Measurements from ENCODE around the gene ASF1B.
A peak's percentile ranks its signal among the peaks of the same experiment; 100 is the strongest.
"Not testable (repeated sequence)": the region's sequence is repeated elsewhere in the genome, so short reads cannot be mapped to it uniquely, and the experiment has no call there.

The ASF1B gene

DNA sequence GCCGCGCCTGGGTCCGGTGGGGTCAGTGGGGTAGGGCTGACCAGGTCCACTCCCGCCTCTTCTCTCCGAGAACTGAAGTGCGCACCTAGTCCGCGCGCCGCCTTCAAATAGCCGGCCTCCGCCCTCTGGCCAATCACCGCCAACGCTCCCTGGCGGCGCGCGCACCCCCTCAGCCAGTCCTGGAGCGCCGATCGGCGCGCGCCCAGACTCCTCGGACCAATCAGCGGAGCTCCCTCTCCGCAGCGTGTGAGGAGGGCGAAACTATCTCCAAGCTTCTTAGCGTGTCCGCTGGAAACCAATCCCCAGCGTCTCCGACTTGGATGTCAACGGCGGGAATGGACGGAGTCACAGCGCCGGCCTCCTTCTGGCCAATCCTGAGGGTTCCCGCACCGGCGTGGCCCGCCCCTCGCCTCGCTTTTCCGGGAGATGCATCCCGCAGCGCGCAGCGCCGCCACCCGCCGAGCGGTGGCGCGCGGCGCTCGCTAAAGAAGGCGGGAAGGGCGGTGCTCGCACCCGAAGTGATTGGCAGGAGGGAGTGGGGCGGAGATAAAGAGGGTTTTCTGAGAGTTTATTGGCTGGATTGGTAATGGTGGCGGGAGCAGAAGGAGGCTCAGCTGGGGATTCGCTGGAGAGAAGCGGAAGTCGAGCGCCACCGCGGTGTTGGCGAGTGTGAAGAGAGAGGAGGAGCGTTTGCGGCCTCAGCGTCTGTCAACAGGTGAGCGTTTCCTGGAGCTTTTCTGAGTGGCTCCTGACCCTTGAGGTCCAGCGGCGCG is at the start of gene ASF1B:
TSS of gene ASF1B (minus strand) at position 81 of the 773 bp plus-strand sequence. CDS start 133 bp downstream, outside the sequence.
- DNase-seq (ENCODE audit: low spot score): peak; percentile 99

DNA sequence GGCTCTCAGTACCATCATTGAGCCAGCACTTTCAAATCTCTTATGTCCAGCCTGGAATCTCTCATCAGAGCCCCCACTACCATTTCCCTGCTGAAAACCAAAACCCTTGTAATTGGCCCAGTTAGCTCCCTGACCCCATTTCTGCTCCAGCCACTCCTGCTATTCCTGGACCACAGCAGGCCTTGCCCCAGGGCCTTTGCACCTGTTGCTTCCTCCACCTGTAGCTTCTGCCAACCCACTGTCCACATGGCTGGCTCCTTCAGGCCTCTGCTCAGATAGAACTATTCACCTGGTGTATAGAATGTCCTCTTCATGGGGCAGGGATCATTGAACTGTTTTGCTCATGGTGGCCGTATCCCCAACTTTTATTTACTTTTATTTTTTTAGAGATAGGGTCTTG is 49.3 kb upstream of the ASF1B start:
- DNase-seq (ENCODE audit: low spot score): not testable (repeated sequence)

GRCh38 chr19:14185158-14185557 is 48.8 kb upstream of the ASF1B start:
- no peak for DNase-seq (ENCODE audit: low spot score)

GRCh38 chr19:14183741-14184350 is 47.5 kb upstream of the ASF1B start:
- no peak for DNase-seq (ENCODE audit: low spot score)

DNA sequence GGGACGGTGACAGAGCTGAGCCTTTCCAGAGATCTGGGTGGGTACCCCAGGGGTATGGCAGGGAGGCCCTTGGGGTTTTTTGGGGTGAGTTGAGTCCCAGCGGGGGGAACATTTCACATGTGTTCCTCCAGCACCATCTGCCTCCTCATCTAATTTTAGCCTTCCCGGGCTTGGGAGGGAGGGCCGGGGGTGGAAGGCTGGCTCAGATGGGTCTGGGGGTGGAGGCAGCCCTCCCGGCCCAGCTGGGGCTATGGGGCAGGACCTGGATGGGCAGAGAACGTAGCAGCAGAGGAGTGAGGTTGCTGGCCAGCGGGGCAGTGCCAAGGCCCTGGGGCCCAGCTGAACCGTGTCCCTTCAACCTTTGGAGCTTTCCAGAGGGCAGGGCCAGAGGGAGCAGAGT is 46.1 kb upstream of the ASF1B start:
- DNase-seq (ENCODE audit: low spot score): no peak

GRCh38 chr19:14181906-14182305 is 45.5 kb upstream of the ASF1B start:
- DNase-seq (ENCODE audit: low spot score): no peak

DNA sequence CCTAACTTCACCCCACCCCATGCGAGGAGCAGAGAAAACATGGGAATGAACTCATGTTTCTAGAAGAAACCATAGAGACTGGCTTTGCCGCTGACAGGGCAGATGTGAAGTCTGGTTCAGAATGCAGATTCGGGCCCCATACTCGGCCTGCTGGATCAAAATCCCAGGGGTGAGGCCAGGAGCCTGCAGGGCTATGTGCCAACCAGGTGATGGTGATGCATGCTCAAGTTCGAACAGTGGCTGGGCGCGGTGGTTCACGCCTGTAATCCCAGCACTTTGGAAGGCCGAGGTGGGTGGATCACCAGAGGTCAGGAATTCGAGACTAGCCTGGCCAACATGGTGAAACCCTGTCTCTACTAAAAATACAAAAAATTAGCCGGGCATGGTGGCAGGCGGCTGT is 44.8 kb upstream of the ASF1B start:
- DNase-seq (ENCODE audit: low spot score): not testable (repeated sequence)

GRCh38 chr19:14177496-14178074 is 41.2 kb upstream of the ASF1B start:
- DNase-seq (ENCODE audit: low spot score): no peak

DNA sequence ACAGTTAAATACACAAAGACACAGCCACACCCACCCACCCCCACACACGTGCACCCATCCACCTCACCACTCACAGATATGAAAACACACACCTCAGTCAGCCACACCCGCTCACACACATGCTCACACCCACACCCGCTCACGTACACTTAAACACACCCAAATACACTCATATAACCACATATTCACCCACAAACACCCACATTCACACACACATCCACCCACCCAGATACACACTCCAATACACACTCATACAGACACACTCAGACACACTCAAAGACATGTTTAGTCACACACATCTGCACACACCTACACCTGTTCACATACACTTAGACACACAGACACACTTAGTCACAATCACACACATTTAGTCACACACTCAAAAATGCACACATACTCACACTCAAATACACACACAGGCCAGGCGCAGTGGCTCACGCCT is 39.0 kb upstream of the ASF1B start:
- DNase-seq (ENCODE audit: low spot score): no peak

DNA sequence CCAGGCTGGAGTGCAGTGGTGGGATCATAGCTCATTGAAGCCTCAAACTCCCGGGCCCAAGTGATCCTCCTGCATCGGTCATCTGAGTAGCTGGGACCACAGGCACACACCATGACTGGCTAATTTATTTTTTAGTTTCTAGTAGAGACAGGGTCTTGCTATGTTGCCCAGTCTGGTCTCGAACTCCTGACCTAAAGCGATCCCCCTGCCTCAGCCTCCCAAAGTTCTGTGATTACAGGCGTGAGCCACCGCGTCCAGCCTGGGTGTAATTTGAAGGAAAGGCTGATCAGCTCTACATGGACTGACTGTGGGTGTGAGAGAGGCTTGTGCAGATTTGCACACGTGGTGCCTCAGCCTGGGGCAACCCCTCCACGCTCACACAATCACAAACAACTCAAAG is 38.5 kb upstream of the ASF1B start:
- DNase-seq (ENCODE audit: low spot score): no peak

- DNase-seq (ENCODE audit: low spot score): no peak
Observed at GRCh38 chr19:14168993-14169392, 32.6 kb upstream of the ASF1B start.

GRCh38 chr19:14168259-14168972 is 32.0 kb upstream of the ASF1B start:
- DNase-seq (ENCODE audit: low spot score): no peak

GRCh38 chr19:14167576-14168138 is 31.3 kb upstream of the ASF1B start:
- peak; percentile 38 for DNase-seq (ENCODE audit: low spot score)

DNA sequence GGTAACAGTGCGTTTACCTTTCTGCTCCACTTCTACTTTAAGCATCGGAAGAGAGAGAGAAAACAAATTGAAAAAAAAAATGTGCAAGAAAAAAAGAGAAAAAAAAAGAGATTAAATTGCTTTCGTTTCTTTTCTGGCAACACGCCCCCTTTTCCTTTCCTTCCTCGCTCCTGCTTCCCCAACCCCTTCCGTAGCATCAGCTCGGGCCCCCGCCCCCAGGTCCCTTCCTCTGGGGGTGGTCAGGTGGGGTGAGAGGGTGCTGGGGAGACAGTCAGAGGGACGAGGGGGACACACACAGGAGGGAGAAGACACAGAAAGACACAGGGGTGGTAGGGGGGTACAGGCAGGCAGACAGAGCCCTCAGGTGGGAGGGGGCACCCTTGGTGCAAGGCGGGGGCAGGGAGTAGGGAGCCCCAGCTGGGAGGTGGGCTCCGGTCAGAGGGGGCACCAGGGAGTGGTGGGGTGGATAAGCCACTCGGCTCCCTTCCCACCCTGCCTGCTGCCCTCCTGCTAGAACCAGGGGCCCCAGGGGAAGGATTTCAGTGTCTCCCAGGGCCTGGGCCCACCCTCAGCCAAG is 30.7 kb upstream of the ASF1B start:
- DNase-seq (ENCODE audit: low spot score): no peak

GRCh38 chr19:14165990-14166830 is 29.8 kb upstream of the ASF1B start:
- peak; percentile 24 for DNase-seq (ENCODE audit: low spot score)

- no peak for DNase-seq (ENCODE audit: low spot score)
Observed at GRCh38 chr19:14164724-14165493, 28.5 kb upstream of the ASF1B start.

DNA sequence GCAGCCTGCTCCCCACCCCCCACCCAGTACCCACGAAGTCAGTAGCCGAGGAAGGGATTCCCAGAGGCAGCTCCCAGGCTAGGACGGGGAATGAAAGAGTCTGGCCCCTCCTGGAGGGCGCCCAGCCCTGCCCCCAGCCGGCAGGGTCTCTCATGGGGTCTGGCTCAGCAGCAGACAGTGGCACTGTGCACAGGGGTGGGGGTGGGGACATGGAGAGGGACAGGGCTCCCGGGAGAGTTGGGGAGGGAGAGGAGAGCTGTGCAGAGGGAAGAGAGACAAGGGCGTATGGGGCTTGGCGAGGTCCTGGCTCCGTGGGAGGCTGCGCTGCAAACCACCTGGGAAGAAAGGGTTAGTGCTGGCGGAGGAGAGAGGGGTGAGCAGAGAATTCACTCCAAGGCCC is 27.7 kb upstream of the ASF1B start:
- no peak for DNase-seq (ENCODE audit: low spot score)

DNA sequence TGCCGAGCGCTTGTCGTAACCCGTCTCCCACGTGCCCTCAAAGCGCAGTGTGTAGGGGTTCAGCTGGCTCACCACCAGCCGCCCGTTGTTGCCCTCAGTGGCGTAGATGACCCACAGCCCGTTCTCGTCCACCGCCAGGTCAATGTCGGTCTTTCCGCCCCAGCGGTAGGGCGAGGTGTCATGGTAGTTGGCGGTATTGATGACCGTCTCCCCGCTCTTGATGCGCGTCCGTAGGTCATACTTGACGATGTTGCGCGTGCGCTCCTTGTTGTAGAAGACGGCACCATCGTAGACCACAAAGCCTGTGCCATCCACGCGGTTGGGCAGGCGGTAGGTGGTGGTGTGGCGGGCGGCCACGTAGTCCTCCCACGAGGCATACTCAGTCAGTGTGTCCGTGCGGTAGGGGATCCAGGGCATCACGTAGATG is 26.5 kb upstream of the ASF1B start:
- no peak for DNase-seq (ENCODE audit: low spot score)

DNA sequence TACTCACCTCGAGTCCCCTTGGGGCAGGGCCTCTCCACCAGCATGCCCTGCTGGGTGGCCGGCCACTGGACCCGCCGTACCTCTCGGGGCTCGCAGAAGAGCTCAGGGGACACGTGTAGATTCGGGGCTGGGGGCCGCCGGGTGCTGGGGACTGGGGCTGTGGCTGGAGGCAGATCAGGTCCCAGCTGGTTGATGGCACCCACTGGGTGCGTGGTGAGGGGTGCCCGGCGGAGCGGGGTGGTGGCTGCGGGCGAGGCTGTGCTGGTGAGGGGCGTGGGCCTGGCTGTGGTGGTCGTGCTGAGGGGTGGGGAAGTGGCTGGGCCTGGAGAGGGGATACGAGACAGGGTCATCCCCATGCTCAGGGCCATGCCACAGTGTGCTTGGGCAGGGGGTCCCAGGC is 24.9 kb upstream of the ASF1B start:
- no peak for DNase-seq (ENCODE audit: low spot score)

DNA sequence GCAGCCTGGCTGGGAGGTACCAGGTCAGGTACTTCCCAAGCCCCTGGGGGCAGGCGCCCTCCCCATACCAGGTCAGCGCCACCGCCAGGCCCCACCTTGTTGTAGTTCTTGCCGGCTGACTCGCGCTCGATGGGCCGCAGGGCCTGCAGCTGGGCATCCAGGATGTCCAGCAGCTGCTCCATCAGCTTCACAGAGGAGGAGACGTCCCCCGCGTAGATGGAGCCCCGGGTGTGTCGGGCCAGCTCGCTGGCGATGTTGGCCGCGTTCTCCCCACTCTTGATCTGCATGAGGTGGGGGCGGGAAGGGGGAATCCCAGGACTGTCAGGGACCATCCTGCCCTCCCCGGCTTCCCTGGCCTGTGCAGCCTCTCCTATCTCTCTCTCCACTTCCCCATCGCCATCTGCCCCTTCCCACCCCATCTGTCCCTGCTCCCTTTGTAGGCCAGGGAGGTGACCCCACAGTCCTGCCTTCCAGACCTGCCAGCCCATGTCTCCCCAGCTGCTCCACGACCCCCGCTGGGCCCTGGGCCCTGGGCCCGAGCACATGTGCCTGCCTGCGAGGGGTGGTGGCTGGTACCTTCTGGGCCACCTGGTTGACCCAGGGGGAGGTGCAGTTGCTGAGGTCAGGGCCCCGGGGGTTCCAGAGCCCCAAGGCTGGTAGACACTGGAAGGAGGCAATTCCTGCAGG is 23.8 kb upstream of the ASF1B start:
- DNase-seq (ENCODE audit: low spot score): no peak

All from CD4-positive, alpha-beta T cell treated with Interleukin-6 at 100 ng/mL for 8 hours (primary cell).